ENCODE data around the gene NAALADL2.

GRCh38 chr3:175434561-175434960, 575.4 kb downstream of the NAALADL2 start:
- TF ChIP-seq POLR2A (IDR thresholded peaks at IDR 0.05) (no peak), CTCF (IDR thresholded peaks at IDR 0.05) (no peak), POLR2AphosphoS5 (IDR thresholded peaks at IDR 0.05) (no peak)

Measured in upper lobe of left lung (tissue), 4 donors.